Right lobe of liver (tissue), 6 donors: ENCODE data around the gene FRMPD4. TPM values are rescaled to one million over a fixed set of nuclear protein-coding genes. Genes with fewer than 3 reads are reported as not detected.
A peak's percentile ranks its signal among the peaks of the same experiment; 100 is the strongest.

Experiments used
- ATAC-seq, 4 donors: fragments of 200-7000 bp; cut with Tn5 transposase; one replicate each; pipeline ENCODE4 v1.9.1; 2020; ENCODE audit warnings: mild to moderate bottlenecking in 4 of 4, moderate library complexity in 4 of 4
- DNase-seq, 3 donors: peaks; one replicate each; pipeline ENCODE4 v3.0.0-alpha.2; 2020
- H3K27ac ChIP-seq, 3 donors: fragments of 200-600 bp; one replicate each; pipeline ENCODE4 v1.8.0; 2022
- H3K27me3 ChIP-seq, 2 donors: fragments of 200-600 bp; one replicate each; pipeline ENCODE4 v1.8.0; 2022
- H3K36me3 ChIP-seq, 4 donors: fragments of 200-600 bp; sonication (generic) in 1 of 4; one replicate each; pipeline versions ENCODE4 v1.5.1 to v1.8.0; 2017 to 2022; ENCODE audit warnings: control low read depth in 1 of 4
- H3K4me1 ChIP-seq, 4 donors: fragments of 200-600 bp; sonication (generic) in 1 of 4; one replicate each; pipeline versions ENCODE4 v1.5.1 to v1.8.0; 2017 to 2022; ENCODE audit warnings: control low read depth in 1 of 4
- H3K4me3 ChIP-seq, 3 donors: fragments of 200-600 bp; one replicate each; pipeline ENCODE4 v1.8.0; 2022
- H3K9me3 ChIP-seq, 4 donors: fragments of 200-600 bp; sonication (generic) in 1 of 4; one replicate each; pipeline versions ENCODE4 v1.5.1 to v1.8.0; 2017 to 2022; ENCODE audit warnings: control low read depth in 1 of 4
- CTCF ChIP-seq, 4 donors: fragments of 200-600 bp in 3 of 4; fragments of 450-650 bp in 1 of 4; IDR thresholded peaks; one replicate each; pipeline versions ENCODE4 v1.5.1 to v1.8.0; 2016 to 2022; ENCODE audit warnings: antibody characterized with exemption in 4 of 4, mild to moderate bottlenecking in 2 of 4
- POLR2A ChIP-seq: fragments of 450-650 bp; IDR thresholded peaks from one replicate; pipeline ENCODE4 v1.6.1; 2017; ENCODE audit warnings: antibody characterized with exemption, mild to moderate bottlenecking
- WGBS: methylation state at CpG from one replicate; pipeline ENCODE4 v1.1.6; 2018; ENCODE audit warnings: low coverage, low lambda C conversion rate; ENCODE audit not compliant: insufficient coverage; ENCODE audit errors: missing lambda C conversion rate; 5-methylcytosine and 5-hydroxymethylcytosine counted together
- intact Hi-C, 2 donors: fragments of 100-400 bp; cut with DNase I; formaldehyde crosslinking; loops; one replicate each; pipeline versions ENCODE4 v1.11.2 to v1.14.1; 2022
- total RNA-seq, 6 experiments: library from RNA; depleted of rRNA in 2 of 6; stranded (reverse); fragments of >200 nt in 2 of 6; fragmentation: NEBNext Ultra II Directional in 3 of 6; extraction: Animal tissue kit (Norgen Biotek cat#: 25700) in 3 of 6; gene quantifications; one replicate each; pipeline versions ENCODE4 v1.1.0 to v1.2.4, GENCODE V29; 2016 to 2023
- donor health status: DM: no; HTN: yes; CAD: no.
- donor health status: DM: no; HTN: no; CAD: no.
- donor health status: DM: no; HTN: no; CAD: no.
- donor health status: DM: no; HTN: yes; CAD: no.
- donor health status: DM: no; HTN: yes; CAD: no.

FRMPD4 gene
- total RNA-seq, 6 experiments from 2014 or later = 0.05 to 0.12 (median 0.06) TPM; not detected in 3

DNA sequence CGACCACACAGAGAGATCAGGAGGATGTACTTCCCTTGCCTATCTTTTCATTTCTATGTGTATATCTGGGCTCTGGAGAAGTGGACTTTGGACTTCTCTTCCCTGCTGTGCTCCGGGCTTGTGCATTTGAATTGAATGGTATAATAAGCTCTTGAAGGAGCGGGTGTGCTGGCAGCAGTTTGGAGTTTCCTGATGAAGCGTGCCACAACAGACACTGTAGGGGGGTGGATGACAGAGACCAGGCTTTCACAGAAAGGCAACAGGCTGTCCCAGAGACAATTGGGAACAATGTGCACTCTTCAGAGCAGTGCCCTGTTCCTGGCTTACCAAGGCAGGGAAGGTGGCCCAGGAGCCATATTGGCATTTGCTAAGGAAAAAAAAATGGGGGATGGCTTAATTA, 170.1 kb downstream of the FRMPD4 start:
- intact Hi-C loops = no loop called here
- no peaks in the 10 kb centered on the region for H3K4me1 ChIP-seq
- no peak for TF ChIP-seq CTCF (IDR thresholded peaks at IDR 0.05)
- TF ChIP-seq POLR2A = no peak
- H3K27me3 ChIP-seq = peaks cover 0 to 4% of the 10 kb centered on the region in 2 donors
- H3K9me3 ChIP-seq = no peaks in the 10 kb centered on the region
- H3K36me3 ChIP-seq = no peaks in the 10 kb centered on the region
- no peak overlapping the region for H3K4me3 ChIP-seq
- ATAC-seq = no peak
- DNase-seq = no peak
- WGBS = 63% methylated on average over 3 of the region's 4 CpGs
- no peak overlapping the region for H3K27ac ChIP-seq

DNA sequence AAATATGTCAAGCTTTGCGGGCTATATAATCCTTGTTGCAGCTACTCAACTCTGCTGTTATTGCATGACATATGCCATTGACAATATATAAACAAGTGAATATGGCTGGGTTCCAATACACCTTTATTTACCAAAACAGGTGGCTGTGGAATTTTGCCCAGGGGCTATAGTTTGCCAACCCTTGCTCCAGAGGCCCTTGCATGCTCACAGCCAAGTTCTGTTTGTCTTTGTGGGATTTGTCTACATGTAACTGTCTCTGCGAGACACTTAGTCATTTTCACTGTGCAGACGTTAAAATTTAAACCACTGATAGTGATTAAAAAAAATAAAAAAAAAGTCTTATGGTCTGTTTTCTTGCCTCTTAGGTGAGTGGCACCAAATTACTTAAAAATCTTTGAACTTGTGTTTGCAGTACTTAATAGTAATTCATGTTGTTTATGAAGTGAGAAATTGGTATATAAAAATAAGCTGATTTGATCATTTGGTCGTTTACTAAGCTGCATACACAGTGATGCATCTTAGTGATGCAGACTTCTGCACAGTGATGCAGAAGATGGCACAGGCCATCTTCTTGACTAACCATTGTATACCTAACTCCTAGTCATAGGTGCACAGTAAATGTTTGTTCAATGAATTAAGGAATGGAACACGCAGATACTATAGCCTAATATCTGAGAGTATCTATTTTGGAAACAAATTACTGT, 170.9 kb downstream of the FRMPD4 start:
- no peak overlapping the region for H3K4me3 ChIP-seq
- no peak for DNase-seq
- H3K27ac ChIP-seq = no peak overlapping the region
- peak in 3 of 4 donors; percentile 21 to 53 (median 43) for ATAC-seq
- intact Hi-C loops = no loop called here
- WGBS = 35% methylated on average over 5 of the region's 5 CpGs
- no peaks in the 10 kb centered on the region for H3K9me3 ChIP-seq
- TF ChIP-seq POLR2A (no peak), CTCF (IDR thresholded peaks at IDR 0.05) (no peak)
- H3K4me1 ChIP-seq = no peaks in the 10 kb centered on the region
- H3K27me3 ChIP-seq = peaks cover 0 to 4% of the 10 kb centered on the region in 2 donors
- no peaks in the 10 kb centered on the region for H3K36me3 ChIP-seq

- Histone ChIP-seq H3K9me3 (no peaks in the 10 kb centered on the region), H3K27ac (no peak overlapping the region), H3K4me1 (no peaks in the 10 kb centered on the region), H3K27me3 (peaks cover 0 to 4% of the 10 kb centered on the region in 2 donors), H3K36me3 (no peaks in the 10 kb centered on the region), H3K4me3 (no peak overlapping the region)
- WGBS = 28% methylated on average over 6 of the region's 6 CpGs
- intact Hi-C loops = no loop called here
- DNase-seq = no peak
- no peak for ATAC-seq
- TF ChIP-seq POLR2A = no peak
- no peak for TF ChIP-seq CTCF (IDR thresholded peaks at IDR 0.05)
Observed at GRCh38 chrX:12309744-12310076, 171.4 kb downstream of the FRMPD4 start.

DNA sequence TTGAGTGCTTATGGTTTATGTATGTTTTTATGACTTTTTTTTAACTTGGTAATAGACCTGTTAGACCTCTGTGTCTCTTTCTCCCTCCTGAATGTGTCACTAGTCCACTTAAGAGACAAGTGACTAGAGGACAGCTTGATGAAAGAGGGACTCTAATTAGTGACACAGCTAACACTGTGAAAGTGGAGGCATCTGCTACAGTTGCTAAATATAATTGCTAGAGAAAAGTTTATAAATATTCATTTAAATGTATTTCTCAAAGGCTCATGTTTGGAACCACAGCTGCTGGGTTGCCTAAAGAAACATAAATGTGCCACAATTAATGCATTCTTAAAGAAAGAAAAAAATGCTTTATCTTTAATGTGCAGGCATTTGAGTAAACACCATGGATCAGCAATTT, 176.4 kb downstream of the FRMPD4 start:
- Histone ChIP-seq H3K9me3 (no peaks in the 10 kb centered on the region), H3K27me3 (peaks cover 0 to 4% of the 10 kb centered on the region in 2 donors), H3K27ac (no peak overlapping the region), H3K4me3 (no peak overlapping the region), H3K4me1 (no peaks in the 10 kb centered on the region), H3K36me3 (no peaks in the 10 kb centered on the region)
- ATAC-seq = no peak
- TF ChIP-seq POLR2A = no peak
- TF ChIP-seq CTCF (IDR thresholded peaks at IDR 0.05) = no peak
- intact Hi-C loops = no loop called here
- DNase-seq = no peak

GRCh38 chrX:12315526-12315925, 177.3 kb downstream of the FRMPD4 start:
- 21% methylated on average over 2 of the region's 2 CpGs for WGBS
- H3K4me1 ChIP-seq = no peaks in the 10 kb centered on the region
- TF ChIP-seq POLR2A = no peak
- TF ChIP-seq CTCF (IDR thresholded peaks at IDR 0.05) = no peak
- H3K9me3 ChIP-seq = no peaks in the 10 kb centered on the region
- peaks cover 0 to 4% of the 10 kb centered on the region in 2 donors for H3K27me3 ChIP-seq
- no peak overlapping the region for H3K27ac ChIP-seq
- no peaks in the 10 kb centered on the region for H3K36me3 ChIP-seq
- no peak for ATAC-seq
- DNase-seq = no peak
- intact Hi-C loops = no loop called here
- no peak overlapping the region for H3K4me3 ChIP-seq
